GM19438 (cell line): ENCODE measurements around the gene ASAH2.
A peak's percentile ranks its signal among the peaks of the same experiment; 100 is the strongest.
"Not testable (repeated sequence)": the region's sequence is repeated elsewhere in the genome, so short reads cannot be mapped to it uniquely, and the experiment has no call there.

Source experiments
- ATAC-seq: cut with Tn5 transposase; IDR thresholded peaks from one replicate; pipeline ENCODE4 v1.9.1; 2021; ENCODE audit warnings: low read depth; ENCODE audit not compliant: unreplicated experiment

The ASAH2 gene

DNA sequence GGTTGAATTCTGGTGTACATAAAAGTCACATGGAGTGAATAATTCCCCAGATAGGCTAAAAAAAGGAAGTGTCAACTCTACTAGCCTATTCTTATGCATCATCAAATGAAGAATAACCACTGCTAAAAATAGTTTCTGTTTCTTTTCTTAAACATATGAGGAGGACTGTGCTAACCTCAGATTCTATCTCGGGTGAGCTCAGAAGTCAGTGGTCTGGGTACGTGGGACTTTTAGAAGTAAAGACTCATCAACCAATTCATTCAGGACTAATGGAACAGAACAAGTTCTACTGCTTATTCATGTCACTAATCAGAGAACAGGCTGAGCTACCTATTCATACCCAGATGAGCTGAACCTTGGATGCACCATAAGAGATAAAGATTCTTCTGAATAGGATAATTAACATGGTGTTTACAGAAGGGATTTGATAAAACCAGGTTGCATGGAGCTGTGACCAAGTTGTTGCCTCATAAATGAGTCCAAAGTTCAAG is 9.5 kb upstream of the ASAH2 start:
- ATAC-seq = peak; percentile 97

DNA sequence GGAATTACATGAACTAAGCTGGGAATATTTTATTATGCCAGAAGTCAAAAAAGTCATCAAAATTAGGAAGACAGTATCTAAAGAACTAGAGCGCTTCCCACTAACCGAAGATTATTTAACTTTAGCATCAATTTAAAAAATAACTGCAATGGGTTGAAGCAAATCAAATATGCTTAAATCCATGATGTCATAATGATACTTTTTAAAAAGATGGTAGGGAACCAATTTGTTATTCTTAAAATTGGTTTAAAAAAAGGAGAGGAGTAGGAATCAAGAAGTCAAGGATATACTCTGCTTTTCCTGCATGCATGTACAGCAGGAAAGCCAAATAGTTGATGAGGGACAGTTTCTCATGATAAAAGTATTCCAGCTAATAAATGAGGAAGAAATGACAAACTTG is 3.2 kb upstream of the ASAH2 start:
- ATAC-seq = no peak

DNA sequence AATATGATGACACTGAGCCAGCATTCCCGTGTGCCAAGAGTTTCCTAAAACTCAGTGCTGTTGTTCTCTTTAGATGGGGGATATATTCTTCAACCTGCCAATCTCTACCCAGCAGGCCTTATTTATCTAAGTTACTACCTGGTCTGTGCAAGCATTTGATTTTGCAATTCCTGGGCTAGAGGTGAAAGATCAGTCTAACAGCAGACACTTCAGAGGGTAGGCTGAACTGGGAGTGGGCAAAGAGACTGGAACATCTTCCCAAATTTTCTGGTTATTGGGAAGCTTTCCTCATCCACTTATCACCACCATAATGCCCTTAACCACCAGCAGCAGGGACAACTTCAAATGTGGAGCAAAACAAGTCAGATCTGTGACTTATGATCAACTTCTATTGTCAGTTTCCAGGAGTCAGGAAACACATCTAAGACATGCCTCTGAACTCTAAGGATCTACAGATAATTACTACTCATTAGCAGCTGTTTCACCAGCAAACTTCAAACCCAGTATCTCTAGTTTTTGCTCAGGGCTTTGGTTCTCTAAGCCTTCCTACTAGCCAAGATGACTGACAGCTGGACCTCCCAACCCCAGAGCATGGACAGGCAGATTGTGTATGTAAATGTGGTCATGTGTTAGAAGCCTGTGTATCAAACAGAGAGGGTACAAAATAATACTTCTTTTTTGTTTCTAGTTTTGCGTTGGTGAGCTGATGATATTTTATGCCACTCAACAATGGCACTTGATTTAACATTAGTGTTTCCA is 1.0 kb downstream of the ASAH2 start:
- no peak for ATAC-seq

DNA sequence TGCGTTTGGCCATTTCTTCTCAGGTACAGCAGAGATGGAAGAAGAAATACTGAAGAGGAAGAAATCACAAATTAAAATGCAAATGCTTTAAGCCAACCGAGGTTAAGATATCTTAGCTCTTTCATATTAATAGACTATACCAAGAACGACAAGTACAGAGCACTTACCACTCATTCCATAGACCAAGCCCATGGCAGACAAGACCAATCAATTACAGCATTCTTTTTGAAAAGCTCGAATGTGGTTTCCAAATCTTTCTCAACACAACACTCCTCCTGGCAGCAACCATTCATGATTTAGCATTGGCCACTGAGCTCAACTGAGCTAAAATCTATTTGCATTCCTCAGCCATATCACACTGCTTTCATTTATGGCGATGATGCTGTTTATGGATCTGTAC is 2.7 kb downstream of the ASAH2 start:
- ATAC-seq = no peak

DNA sequence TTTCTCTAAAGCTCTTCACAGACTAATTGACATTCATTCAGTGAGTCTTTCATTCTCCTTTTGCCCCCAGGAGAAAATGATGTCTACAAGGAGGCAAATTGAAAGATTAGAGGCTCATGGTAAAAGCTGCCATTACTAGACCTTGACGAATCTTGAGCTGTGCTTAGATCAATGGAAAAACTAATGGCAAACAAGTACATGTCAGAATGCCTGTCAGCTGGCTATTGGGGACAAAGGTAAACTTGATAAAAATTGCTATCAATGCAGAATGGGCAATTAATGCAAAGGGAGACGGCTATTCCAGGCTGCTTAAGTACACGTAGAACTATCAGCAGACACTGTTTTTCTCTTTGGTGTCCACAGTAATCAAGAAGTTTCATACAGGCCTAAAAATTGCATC is 3.3 kb downstream of the ASAH2 start:
- no peak for ATAC-seq

DNA sequence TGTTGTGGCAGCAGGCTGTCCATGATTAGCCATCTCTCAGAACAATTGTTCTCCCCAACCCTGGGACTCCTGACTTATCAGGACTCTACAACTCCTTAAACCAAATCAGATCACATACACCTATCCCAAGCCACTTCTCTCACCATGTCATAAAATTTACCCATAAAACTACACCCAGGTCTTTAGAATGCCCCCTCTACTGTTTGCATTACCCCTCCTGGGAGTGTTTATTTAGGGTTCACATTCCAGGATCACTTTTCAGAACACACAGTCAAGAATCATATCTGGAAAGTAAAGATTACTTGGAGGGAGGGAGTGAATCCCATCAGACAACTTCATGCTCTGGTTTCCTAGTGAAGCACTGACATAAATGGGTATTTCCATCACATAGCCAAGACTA is 7.1 kb downstream of the ASAH2 start:
- no peak for ATAC-seq

DNA sequence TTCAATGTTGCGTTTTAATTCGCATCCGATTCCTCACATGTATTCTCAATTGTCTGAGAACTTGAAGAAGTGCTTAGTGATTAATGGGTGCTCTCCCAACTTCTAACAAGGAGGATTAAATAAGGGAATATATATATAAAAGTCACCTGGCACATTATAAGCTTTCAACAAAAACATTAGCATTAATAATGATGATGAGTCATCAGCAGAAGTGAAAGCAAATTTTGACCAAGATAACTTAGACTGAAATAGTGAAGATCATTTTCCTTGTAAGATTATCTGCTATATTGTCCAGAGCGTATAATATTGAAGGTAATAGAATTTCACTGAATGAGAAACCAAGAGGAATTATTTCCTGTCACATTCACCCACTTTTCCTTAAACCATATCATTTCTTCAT is 8.5 kb downstream of the ASAH2 start:
- no peak for ATAC-seq

DNA sequence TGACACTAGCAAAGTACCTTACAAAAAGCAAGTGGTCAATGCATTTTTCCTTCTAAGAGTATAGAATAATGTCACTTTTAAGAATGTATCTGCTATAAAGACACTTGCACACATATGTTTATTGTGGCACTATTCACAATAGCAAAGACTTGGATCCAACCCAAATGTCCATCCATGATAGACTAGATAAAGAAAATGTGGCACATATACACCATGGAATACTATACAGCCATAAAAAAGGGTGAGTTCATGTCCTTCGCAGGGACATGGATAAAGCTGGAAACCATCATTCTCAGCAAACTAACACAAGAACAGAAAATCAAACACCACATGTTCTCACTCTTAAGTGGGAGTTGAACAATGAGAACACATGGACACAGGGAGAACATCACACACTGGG is 9.8 kb downstream of the ASAH2 start:
- not testable (repeated sequence) for ATAC-seq

DNA sequence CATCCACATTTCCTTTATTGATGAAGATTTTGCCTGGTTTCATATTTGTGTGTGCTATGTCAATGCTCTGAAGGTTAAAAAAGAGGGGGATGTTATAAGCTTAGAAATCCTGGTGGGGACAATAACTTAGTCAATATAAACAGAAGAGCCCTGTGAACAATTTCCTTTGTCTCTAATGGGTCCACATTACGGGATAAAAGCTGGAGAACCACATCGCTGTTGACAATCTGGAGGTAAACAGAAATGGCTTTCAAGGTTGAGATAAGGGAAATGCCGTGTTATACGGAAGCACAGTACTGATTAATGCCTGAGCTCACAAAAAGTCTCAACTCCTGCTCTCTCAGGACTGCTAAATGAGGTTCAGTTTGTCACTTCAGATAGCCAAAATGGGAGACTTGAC is 16.8 kb downstream of the ASAH2 start:
- no peak for ATAC-seq

DNA sequence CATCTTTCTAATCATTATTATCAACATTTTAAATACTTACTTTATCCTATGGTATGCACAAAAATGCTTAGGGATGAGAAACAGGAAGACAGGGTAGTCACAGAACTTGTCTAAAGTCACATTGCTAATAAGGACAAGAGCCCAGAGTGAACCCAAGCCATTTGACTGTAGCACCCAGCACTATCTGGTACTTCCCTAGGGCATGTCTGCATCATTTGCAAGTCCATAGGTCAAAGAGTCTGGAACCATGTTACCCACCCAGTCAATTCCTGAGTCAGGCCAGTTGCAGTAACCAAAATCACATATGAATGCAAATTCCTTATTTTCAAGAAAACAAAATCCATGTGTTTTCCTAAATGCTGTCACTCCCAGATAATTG is 19.1 kb downstream of the ASAH2 start:
- ATAC-seq = no peak

DNA sequence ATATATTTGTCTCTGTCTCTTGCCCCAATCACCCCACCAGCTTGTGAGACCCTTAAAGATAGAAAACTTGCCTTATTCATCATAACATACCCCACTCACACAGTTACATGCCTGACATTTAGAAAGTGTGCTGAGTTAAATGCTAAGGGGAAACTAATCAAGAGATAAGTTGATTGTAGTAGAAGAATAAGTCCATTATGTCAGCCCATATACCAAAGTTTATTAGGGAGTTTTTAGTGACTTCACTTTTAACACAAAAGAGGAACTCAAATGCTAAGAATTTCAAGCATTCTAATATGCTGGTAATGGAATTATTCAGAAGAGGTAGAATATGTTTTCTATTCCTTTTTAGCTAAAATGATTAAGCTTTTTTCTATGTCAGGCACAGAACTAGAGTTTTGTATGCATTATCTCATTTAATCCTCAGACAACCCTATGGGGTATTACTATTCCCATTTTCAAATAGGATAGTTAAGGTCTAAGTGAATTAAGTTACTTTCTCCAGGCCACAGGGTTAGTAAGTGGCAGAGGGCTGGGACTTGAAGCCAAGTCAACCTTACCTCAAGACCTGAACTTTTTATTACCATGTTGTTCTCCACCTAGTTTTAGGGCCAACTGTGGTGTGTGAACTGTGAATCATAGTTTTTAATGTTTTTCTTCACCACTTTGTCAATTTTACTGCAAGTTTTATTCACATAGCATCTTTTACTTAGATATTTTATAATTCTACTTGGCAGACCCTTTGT is 19.6 kb downstream of the ASAH2 start:
- no peak for ATAC-seq

DNA sequence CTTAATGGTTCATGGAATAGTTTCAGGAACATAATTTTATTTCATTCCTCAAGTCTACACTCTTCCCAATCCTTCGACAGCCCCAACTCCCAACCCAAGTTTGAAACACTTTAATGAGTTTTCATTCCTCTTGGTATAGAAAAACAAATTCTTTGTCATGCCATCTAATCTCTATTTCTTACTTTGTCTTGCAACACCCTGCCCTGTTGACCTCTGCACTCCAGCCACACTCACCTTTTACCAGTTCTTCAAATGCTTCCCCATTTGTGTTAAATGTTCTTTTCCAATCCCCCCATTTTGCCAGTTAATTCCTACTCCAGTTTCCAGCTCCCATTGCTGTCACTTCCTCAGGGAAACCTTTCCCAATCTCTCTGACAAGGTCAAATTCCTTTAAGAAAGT is 21.9 kb downstream of the ASAH2 start:
- ATAC-seq = no peak

DNA sequence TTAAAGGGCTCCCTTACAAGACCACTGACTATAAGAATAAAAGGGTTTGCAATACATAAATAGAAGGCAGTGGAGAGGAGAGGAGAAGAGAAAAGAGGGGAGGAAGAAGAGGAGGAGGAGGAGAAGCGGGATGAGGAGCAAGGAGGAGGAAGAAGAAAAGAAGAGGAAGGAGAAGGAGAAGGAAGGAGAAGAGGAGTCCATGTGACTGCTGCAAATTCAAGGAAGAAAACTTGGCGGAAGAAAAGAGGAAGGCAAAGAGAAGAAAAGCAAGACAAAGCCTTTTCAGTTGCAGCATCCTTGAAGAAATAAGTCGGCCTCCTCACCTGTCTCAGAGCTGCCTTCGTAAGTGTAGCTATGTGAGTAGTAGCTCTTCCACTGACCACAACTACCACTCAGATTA is 22.6 kb downstream of the ASAH2 start:
- no peak for ATAC-seq

DNA sequence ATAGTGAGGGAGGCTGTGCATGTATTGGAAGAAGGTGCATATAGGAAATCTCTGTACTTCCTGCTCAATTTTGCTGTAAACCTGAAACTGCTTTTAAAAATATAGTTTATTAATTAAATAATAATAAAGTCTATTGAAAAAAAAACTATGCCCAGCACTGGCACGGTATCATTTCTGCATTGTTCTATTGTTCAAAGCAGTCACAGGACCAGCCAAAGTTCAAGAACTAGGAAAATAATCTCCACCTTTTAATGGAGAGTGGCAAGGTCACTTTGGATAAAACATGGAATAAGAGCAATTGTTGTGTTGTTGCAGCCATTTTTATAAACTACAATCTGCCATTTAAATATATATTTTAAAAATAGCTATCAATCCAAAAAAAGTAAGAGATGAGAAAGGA is 24.7 kb downstream of the ASAH2 start:
- ATAC-seq = no peak

DNA sequence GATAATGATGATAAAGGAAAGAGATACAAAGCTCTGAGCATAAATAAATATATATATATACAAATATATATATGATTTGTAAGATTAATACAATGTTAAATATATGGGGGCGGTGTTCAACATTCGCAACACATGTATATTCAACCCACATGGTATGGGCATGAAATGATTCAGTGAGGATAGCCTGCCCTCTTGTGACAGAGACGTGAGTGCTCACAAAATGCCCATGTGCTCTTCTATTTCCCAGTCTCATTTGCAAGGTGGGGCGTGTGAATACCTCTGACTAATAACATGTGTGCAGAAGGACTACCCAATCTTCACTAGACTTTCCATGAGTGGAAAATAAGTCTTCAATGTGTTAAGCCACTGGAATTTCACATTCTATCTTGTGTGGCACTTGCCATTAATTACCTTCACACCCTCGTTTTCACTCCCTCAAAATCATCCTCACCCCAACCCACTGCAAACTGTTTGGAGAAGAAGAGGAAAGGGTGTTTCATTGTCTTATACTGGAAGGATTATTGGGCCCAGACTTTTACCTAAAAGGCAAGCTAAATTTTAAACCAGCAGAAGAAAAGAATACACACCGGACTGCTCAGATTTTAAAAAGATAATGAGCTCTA is 26.9 kb downstream of the ASAH2 start:
- peak; percentile 86 for ATAC-seq

DNA sequence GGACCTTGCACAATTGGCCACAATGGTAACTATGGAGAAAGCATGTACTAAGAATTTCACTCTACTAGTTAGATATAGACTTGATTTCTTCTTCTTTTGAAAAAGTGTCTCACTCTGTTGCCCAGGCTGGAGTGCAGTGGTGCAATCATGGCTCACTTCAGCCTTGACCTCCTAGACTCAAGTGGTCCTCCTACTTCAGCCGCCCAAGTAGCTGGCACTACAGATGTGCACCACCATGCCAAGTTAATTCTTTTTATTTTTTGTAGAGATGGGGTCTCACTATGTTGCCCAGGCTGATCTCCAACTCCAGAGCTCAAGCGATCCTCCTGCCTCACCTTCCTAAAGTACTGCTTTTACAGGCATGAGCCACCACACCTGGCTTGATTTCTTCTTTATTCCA is 29.1 kb downstream of the ASAH2 start:
- no peak for ATAC-seq

DNA sequence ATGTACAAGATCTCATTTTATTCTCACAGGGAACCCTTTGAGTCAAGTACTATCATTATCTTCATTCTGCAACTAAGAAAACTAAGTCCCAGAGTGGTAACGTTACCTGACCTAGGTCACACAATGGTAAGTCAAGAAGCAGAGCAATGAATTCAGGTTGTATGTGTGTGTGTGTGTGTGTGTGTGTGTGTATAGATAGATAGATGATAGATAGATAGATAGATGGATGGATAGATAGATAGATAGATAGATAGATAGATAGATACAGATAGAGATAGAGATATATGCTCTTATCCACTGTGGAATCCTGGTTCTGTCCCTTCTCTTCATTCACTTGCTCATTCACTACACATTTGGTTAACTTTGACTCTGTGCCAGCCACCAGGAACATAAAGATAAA is 29.8 kb downstream of the ASAH2 start:
- no peak for ATAC-seq

DNA sequence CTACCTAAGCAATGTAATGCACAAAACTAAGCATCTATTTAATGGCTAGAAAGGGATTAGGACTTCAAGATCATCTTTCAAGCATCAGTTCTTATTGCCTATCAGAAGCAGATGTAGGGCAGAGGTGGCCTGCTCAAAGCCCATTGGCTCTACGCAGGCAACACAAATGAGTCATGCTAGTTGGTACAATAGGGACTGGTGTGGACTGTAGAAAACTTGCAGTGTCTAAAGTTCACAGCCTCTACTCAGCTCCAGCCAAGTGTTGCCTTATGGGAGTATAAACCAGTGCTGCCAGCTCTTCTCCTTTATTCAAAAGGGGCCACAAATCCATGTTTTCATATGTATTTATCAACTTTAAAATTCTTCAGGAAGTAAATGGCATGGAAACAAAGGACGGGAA is 31.7 kb downstream of the ASAH2 start:
- ATAC-seq = no peak

DNA sequence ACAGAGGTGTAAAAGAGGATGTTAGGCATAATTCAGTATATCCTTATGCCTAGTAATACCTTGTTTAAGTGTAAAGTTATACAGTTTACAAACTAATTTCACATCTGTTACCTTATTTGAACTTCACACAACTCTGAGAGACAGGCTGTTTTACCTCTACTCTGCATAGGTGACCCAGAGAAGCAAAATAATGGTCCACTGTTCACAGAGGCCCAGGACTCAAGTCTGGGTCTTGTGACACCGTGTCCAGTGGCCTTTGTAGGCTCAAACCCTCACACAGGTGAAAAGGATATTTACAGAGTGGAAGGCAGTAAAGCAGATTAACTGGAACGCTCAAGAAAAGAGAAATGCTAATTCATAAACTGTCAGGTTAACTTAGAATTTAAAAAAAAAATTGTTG is 32.1 kb downstream of the ASAH2 start:
- ATAC-seq = no peak

DNA sequence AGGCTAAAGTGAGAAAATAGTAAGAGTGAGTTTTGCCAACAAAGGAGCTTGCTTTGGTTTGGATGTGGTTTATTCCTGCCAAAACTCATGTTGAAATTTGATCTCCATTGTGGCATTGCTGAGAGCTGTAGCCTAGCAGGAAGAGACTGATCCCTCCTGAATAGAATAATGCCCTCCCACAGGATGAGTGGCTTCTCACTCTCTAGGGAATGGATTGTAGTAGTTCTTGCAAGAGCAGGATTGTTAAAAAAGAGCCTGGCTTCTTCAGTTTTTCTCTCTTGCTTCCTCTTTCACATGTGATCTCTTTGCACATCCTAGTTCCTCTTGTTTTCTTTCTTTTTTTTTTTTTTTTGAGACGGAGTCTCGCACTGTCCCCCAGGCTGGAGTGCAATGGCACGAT is 34.4 kb downstream of the ASAH2 start:
- ATAC-seq = no peak

DNA sequence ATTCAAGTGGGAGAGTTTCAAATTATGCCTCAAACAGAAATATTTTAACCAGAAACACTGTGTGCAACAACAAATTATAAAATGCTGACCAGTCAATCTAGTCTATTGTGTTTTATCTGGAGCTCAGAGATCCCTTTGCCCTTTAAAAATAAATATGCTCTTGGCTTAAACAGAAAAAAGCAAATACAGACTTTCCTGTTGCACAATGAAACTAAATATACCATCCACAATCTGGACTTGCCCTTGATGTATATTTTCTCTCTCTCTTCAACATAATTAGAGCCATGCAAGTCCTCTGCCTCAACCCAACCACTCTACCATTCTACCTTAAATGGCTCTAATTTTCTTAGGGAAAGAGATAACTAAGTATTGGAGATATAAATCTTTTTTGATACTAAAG is 34.9 kb downstream of the ASAH2 start:
- no peak for ATAC-seq

DNA sequence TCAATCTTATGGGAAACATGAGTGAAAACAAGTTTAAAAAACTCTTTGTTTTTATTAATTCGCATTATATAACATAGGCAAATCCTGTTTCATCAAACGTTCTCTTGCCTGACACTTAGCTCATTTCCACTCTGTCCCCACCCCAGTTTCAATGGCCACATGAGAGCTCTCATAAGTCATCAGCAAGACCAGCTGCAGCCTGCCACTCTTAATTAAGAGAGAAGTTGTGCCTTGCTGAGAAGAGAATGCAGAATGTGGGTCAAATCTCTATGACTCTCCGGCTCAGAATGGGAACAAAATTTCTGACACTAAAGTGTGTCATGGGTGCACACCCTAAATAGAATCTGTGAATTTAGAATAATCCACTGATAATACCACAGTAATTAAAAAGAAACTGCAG is 39.6 kb downstream of the ASAH2 start:
- ATAC-seq = no peak
